GM12878 (cell line): Measurements from ENCODE around the gene RPSA. TPM values are rescaled to one million over a fixed set of nuclear protein-coding genes. Genes with fewer than 3 reads are reported as not detected.

Experiments
- ATAC-seq: fragments of 200-7000 bp; cut with Tn5 transposase; 3 replicates; pipeline ENCODE4 v1.9.1; 2020; ENCODE audit warnings: mild to moderate bottlenecking, moderate library complexity
- BruUV-seq: library from RNA; stranded (reverse); fragments of 400-500 nt; replicated peaks from 2 replicates; lab custom pipeline; 2021; lab: Mats Ljungman, UMichigan
- CTCF ChIA-PET: fragments of 300-600 bp; sonication (Branson Sonifier 250); formaldehyde crosslinking; extraction: SDS; loops from one replicate; lab custom pipeline; 2021; ENCODE audit warnings: inconsistent platforms; lab: Yijun Ruan, JAX
- POLR2A ChIA-PET: fragments of 350-600 bp; formaldehyde crosslinking; extraction: SDS; loops from one replicate; lab custom pipeline; 2021; ENCODE audit warnings: inconsistent platforms; lab: Charles Lee
- RAD21 ChIA-PET: fragments of 300-600 bp; sonication (Branson Sonifier 250); formaldehyde crosslinking; loops from one replicate; lab custom pipeline; 2023; ENCODE audit warnings: antibody characterized with exemption; ENCODE audit not compliant: unreplicated experiment; lab: Charles Lee
- SMC1A ChIA-PET: fragments of 300-600 bp; sonication (Branson Sonifier 250); formaldehyde crosslinking; loops from one replicate; lab custom pipeline; 2023; ENCODE audit not compliant: unreplicated experiment, uncharacterized antibody; lab: Charles Lee
- DNase-seq: peaks from one replicate; pipeline ENCODE4 v3.0.0-alpha.2; 2011; ENCODE audit warnings: low read depth, low spot score
- FAIRE-seq: peaks from 3 replicates; lab custom pipeline; 2011; peaks lifted over from hg19 to GRCh38; lab: Jason Lieb, UNC
- H2AFZ ChIP-seq: 2 replicates; pipeline ENCODE4 v1.6.0; 2011; ENCODE audit warnings: low read depth, low read length, control low read depth; ENCODE audit not compliant: control insufficient read depth
- H3K27ac ChIP-seq: 2 replicates; pipeline ENCODE4 v1.5.1; 2011; ENCODE audit warnings: control low read depth; ENCODE audit not compliant: control insufficient read depth, insufficient read depth
- H3K27me3 ChIP-seq, 2 experiments: replicated peaks in 1 of 2; 2 replicates each; pipeline versions ENCODE4 v1.6.0 to v1.6.1; 2011; ENCODE audit warnings: low read length in 1 of 2; ENCODE audit not compliant: control insufficient read depth in 2 of 2, insufficient read depth in 2 of 2
- H3K36me3 ChIP-seq, 2 experiments: 2 replicates each; pipeline ENCODE4 v1.5.1; 2011; ENCODE audit warnings: low read length in 1 of 2; ENCODE audit not compliant: control insufficient read depth in 2 of 2, insufficient read depth in 2 of 2
- H3K4me1 ChIP-seq: 2 replicates; pipeline ENCODE4 v1.6.1; 2011; ENCODE audit warnings: mild to moderate bottlenecking, low read length, moderate library complexity, mixed read lengths; ENCODE audit not compliant: control insufficient read depth, insufficient read depth
- H3K4me2 ChIP-seq: 2 replicates; pipeline ENCODE4 v1.6.0; 2011; ENCODE audit warnings: control low read depth; ENCODE audit not compliant: control insufficient read depth, insufficient read depth
- H3K4me3 ChIP-seq: fragments of 200-600 bp; sonication (generic); 2 replicates; pipeline ENCODE4 v1.5.1; 2016
- H3K79me2 ChIP-seq: 2 replicates; pipeline ENCODE4 v1.6.0; 2011; ENCODE audit warnings: low read length; ENCODE audit not compliant: control insufficient read depth, insufficient read depth
- H3K9ac ChIP-seq: 2 replicates; pipeline ENCODE4 v1.8.0; 2011; ENCODE audit warnings: low read length, control low read depth, mixed read lengths; ENCODE audit not compliant: control insufficient read depth, insufficient read depth
- H3K9me3 ChIP-seq: replicated peaks from 3 replicates; pipeline ENCODE4 v1.5.1; 2011; ENCODE audit warnings: mild to moderate bottlenecking, low read length; ENCODE audit not compliant: control insufficient read depth, insufficient read depth
- H4K20me1 ChIP-seq: 2 replicates; pipeline ENCODE4 v1.6.0; 2011; ENCODE audit not compliant: control insufficient read depth, insufficient read depth
- MTA3 ChIP-seq: IDR thresholded peaks from 2 replicates; pipeline ENCODE4 v1.6.1; 2012; ENCODE audit warnings: low read length, inconsistent platforms, borderline replicate concordance
- WGBS: methylation state at CpG from one replicate; pipeline ENCODE4 v1.1.6; 2016; ENCODE audit warnings: low lambda C conversion rate; ENCODE audit not compliant: insufficient replicate concordance, insufficient coverage; ENCODE audit errors: missing lambda C conversion rate; 5-methylcytosine and 5-hydroxymethylcytosine counted together
- in situ Hi-C: fragments of 300-500 bp; cut with MboI; formaldehyde crosslinking; loops from 9 replicates; pipeline ENCODE4 v1.14.3; 2018; ENCODE audit warnings: mixed read lengths
- intact Hi-C: fragments of 100-400 bp; cut with micrococcal nuclease; formaldehyde crosslinking; loops from one replicate; pipeline ENCODE4 v1.14.2; 2022; ENCODE audit not compliant: unreplicated experiment
- polyA plus RNA-seq, 11 experiments: library from polyadenylated mRNA; depleted of rRNA in 4 of 11; unstranded in 6 of 11; stranded (reverse) in 5 of 11; fragments of >200 nt; fragmentation: Nextera tagmentation in 4 of 11; fragmentation: Illumina TruSeq in 1 of 11; extraction: Ambion mirVana in 4 of 11; extraction: Trizol in 1 of 11; gene quantifications; 1 replicate in 1 of 11; 2 replicates in 10 of 11; pipeline versions ENCODE4 v1.2.1 to v1.2.3, GENCODE V29; 2011 to 2016; ENCODE audit warnings: inconsistent platforms in 2 of 11, missing spikeins in 2 of 11, low read depth in 1 of 11
- total RNA-seq, 4 experiments: library from RNA; depleted of rRNA in 3 of 4; stranded (reverse); fragments of >200 nt in 3 of 4; fragmentation: Illumina TruSeq in 1 of 4; extraction: Trizol in 1 of 4; gene quantifications; 2 replicates each; pipeline versions ENCODE4 v1.2.1 to v1.2.3, GENCODE V29; 2013 to 2021
- TF ChIP-seq, protein P1 (sequence below): fragments of 450-650 bp; IDR thresholded peaks from 2 replicates; pipeline ENCODE4 v1.6.1; 2016; ENCODE audit warnings: mild to moderate bottlenecking
- TF ChIP-seq, protein P2 (sequence below): fragments of 450-650 bp; formaldehyde crosslinking; IDR thresholded peaks from 2 replicates; pipeline ENCODE4 v1.5.0; 2022; ENCODE audit warnings: mild to moderate bottlenecking, missing genetic modification characterization
- TF ChIP-seq, protein P3 (sequence below): fragments of 450-650 bp; conservative IDR thresholded peaks from 2 replicates; pipeline ENCODE4 v1.6.1; 2017; ENCODE audit warnings: mild to moderate bottlenecking, moderate library complexity

Gene RPSA
- total and polyA plus RNA-seq, 10 of the 15 experiments (the other 5 are each of a cell fraction or from before 2014, with no cell fraction given) = 1,012 to 5,036 (median 3,460) TPM

DNA sequence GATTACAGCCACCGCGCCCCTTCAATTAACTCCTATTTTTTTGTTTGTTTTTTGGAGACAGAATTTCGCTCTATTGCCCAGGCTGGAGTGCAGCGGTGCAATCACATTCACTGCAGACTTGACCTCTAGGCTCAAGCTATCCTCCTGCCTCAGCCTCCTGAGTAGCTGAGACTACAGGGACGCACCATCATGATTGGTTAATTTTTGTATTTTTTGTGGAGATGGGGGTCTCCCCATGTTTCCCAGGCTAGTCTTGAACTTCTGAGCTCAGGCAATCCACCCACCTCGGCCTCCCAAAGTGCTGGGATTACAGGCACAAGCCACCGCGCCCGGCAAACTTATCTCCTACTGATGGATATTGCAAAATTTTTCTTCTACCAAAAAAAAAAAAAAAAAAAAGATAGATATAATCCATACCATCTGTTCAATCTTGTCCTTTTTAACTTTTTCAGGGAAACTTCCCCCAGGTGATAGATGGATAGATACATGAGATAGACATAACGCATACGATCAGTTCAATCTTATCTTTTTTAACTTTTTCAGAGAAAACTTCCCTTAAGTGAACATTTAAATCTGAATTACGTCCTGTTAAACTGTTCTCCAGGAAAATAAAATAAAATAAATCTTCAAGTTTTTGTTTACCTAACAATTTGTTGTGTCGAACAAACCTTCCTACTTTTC lies 693 bp upstream of the RPSA start:
- Histone ChIP-seq H3K4me1 (no peaks in the 10 kb centered on the region), H3K9me3 (no peaks in the 10 kb centered on the region), H3K36me3 (peaks cover 7 to 31% of the 10 kb centered on the region in 2 experiments), H4K20me1 (peaks cover 8% of the 10 kb centered on the region), H3K4me2 (peak overlapping the region; percentile 86), H3K27me3 (no peaks in the 10 kb centered on the region), H3K27ac (peak overlapping the region; percentile 83), H2AFZ (peak overlapping the region; percentile 80), H3K4me3 (peak overlapping the region; percentile 63), H3K9ac (peak overlapping the region; percentile 85), H3K79me2 (peaks cover 43% of the 10 kb centered on the region)
- intact Hi-C loops = loop anchor here (1.0 kb wide), 2 partner anchors 17 to 22 kb away; no protein-coding TSS in a partner anchor
- FAIRE-seq = no peak
- ChIA-PET CTCF (interaction anchor here (1.1 to 6.7 kb wide), 9 partner anchors 10 to 406 kb away, joined by 4 to 55 read pairs (median 10); no protein-coding TSS in a partner anchor), SMC1A (interaction anchor here (1.0 to 6.6 kb wide), 7 partner anchors 9 to 114 kb away, joined by 3 to 44 read pairs (median 3); no protein-coding TSS in a partner anchor), RAD21 (interaction anchor here (1.0 to 4.3 kb wide), 6 partner anchors 17 to 118 kb away, joined by 5 to 24 read pairs (median 18); no protein-coding TSS in a partner anchor), POLR2A (interaction anchor here (0.6 to 1.3 kb wide), 5 partner anchors 17 to 118 kb away, joined by 3 to 5 read pairs (median 5); no protein-coding TSS in a partner anchor)
- WGBS = 83% methylated on average over 13 of the region's 13 CpGs
- no peak for DNase-seq
- TF ChIP-seq, protein P1, sequence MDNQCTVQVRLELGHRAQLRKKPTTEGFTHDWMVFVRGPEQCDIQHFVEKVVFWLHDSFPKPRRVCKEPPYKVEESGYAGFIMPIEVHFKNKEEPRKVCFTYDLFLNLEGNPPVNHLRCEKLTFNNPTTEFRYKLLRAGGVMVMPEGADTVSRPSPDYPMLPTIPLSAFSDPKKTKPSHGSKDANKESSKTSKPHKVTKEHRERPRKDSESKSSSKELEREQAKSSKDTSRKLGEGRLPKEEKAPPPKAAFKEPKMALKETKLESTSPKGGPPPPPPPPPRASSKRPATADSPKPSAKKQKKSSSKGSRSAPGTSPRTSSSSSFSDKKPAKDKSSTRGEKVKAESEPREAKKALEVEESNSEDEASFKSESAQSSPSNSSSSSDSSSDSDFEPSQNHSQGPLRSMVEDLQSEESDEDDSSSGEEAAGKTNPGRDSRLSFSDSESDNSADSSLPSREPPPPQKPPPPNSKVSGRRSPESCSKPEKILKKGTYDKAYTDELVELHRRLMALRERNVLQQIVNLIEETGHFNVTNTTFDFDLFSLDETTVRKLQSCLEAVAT = peak; percentile 94
- TF ChIP-seq, protein P2, sequence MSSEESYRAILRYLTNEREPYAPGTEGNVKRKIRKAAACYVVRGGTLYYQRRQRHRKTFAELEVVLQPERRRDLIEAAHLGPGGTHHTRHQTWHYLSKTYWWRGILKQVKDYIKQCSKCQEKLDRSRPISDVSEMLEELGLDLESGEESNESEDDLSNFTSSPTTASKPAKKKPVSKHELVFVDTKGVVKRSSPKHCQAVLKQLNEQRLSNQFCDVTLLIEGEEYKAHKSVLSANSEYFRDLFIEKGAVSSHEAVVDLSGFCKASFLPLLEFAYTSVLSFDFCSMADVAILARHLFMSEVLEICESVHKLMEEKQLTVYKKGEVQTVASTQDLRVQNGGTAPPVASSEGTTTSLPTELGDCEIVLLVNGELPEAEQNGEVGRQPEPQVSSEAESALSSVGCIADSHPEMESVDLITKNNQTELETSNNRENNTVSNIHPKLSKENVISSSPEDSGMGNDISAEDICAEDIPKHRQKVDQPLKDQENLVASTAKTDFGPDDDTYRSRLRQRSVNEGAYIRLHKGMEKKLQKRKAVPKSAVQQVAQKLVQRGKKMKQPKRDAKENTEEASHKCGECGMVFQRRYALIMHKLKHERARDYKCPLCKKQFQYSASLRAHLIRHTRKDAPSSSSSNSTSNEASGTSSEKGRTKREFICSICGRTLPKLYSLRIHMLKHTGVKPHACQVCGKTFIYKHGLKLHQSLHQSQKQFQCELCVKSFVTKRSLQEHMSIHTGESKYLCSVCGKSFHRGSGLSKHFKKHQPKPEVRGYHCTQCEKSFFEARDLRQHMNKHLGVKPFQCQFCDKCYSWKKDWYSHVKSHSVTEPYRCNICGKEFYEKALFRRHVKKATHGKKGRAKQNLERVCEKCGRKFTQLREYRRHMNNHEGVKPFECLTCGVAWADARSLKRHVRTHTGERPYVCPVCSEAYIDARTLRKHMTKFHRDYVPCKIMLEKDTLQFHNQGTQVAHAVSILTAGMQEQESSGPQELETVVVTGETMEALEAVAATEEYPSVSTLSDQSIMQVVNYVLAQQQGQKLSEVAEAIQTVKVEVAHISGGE (CRISPR knock-in tag) = no peak
- no peak for TF ChIP-seq MTA3
- TF ChIP-seq, protein P3, sequence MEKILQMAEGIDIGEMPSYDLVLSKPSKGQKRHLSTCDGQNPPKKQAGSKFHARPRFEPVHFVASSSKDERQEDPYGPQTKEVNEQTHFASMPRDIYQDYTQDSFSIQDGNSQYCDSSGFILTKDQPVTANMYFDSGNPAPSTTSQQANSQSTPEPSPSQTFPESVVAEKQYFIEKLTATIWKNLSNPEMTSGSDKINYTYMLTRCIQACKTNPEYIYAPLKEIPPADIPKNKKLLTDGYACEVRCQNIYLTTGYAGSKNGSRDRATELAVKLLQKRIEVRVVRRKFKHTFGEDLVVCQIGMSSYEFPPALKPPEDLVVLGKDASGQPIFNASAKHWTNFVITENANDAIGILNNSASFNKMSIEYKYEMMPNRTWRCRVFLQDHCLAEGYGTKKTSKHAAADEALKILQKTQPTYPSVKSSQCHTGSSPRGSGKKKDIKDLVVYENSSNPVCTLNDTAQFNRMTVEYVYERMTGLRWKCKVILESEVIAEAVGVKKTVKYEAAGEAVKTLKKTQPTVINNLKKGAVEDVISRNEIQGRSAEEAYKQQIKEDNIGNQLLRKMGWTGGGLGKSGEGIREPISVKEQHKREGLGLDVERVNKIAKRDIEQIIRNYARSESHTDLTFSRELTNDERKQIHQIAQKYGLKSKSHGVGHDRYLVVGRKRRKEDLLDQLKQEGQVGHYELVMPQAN = no peak
- ATAC-seq = no peak
- BruUV-seq = TSS peak; percentile 95
- in situ Hi-C loops = no loop called here
